ENCODE measurements around the gene RNPC3. TPM values are rescaled to one million over a fixed set of nuclear protein-coding genes. Genes with fewer than 3 reads are reported as not detected.
"Not testable (repeated sequence)": the region's sequence is repeated elsewhere in the genome, so short reads cannot be mapped to it uniquely, and the experiment has no call there.

The RNPC3 gene
- total RNA-seq, 6 donors from 2014 or later, result 20.4 to 150 (median 48.4) TPM

DNA sequence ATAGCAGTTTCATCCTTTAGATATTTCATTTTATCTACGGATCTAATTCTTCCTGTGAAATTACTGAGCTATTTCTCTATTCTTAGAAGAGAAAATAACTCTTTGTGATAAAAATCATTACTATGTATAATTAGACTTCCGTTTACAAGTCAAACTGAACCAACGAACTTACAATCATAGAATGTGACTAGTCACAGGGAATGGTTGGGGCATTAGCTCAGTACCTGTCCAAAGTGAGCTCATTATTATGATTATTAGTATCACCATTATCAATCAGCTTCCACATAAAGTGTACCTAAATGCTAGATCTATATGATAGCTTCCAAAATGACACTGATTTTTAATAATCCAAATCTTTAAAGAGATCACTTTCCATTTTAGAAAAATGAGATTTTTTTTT lies 58.4 kb downstream of the RNPC3 start:
- Histone ChIP-seq H3K27ac (no peak overlapping the region), H3K27me3 (no peaks in the 10 kb centered on the region), H3K36me3 (no peaks in the 10 kb centered on the region), H3K4me1 (no peaks in the 10 kb centered on the region), H3K9me3 (peaks cover 0 to 8% (median 0%) of the 10 kb centered on the region in 4 donors), H3K4me3 (no peak overlapping the region)
- TF ChIP-seq POLR2A (IDR thresholded peaks at IDR 0.05) (no peak), POLR2AphosphoS5 (IDR thresholded peaks at IDR 0.05) (no peak), EP300 (IDR thresholded peaks at IDR 0.05) (no peak)
- TF ChIP-seq, protein P1, sequence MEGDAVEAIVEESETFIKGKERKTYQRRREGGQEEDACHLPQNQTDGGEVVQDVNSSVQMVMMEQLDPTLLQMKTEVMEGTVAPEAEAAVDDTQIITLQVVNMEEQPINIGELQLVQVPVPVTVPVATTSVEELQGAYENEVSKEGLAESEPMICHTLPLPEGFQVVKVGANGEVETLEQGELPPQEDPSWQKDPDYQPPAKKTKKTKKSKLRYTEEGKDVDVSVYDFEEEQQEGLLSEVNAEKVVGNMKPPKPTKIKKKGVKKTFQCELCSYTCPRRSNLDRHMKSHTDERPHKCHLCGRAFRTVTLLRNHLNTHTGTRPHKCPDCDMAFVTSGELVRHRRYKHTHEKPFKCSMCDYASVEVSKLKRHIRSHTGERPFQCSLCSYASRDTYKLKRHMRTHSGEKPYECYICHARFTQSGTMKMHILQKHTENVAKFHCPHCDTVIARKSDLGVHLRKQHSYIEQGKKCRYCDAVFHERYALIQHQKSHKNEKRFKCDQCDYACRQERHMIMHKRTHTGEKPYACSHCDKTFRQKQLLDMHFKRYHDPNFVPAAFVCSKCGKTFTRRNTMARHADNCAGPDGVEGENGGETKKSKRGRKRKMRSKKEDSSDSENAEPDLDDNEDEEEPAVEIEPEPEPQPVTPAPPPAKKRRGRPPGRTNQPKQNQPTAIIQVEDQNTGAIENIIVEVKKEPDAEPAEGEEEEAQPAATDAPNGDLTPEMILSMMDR (IDR thresholded peaks at IDR 0.05), result no peak
- DNase-seq (no peak), ATAC-seq (ENCODE audit: low FRiP score in 2 of 2) (no peak)
- 86% methylated on average over 3 of the region's 3 CpGs for WGBS, 2 donors

DNA sequence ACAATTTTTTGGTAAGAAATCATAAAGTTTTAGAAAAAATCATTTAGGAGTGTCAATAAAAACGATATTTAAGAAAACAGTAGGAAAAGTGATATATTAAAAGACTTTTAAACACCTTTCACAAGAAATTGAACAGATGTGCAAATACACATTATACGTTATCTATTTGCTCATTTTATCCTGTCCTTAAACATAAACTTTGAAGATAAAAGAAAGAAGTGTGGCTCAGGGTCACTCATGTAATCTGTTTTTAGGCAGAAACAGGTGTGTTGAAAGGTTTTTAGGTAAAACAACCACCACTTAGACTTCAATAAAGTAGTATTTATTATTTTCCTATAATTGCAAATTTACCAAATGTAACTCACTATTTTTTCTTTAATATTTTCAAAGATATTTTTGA lies 59.0 kb downstream of the RNPC3 start:
- H3K4me1 ChIP-seq, result no peaks in the 10 kb centered on the region
- TF ChIP-seq POLR2AphosphoS5 (IDR thresholded peaks at IDR 0.05) (no peak), POLR2A (IDR thresholded peaks at IDR 0.05) (no peak), EP300 (IDR thresholded peaks at IDR 0.05) (no peak)
- H3K27me3 ChIP-seq, result no peaks in the 10 kb centered on the region
- no peaks in the 10 kb centered on the region for H3K36me3 ChIP-seq
- H3K4me3 ChIP-seq, result no peak overlapping the region
- 76 to 85% methylated on average over 2 of the region's 2 CpGs for WGBS, 2 donors
- ATAC-seq (ENCODE audit: low FRiP score in 2 of 2) (no peak), DNase-seq (no peak)
- H3K27ac ChIP-seq, result no peak overlapping the region
- H3K9me3 ChIP-seq, result peaks cover 0 to 8% (median 0%) of the 10 kb centered on the region in 4 donors

DNA sequence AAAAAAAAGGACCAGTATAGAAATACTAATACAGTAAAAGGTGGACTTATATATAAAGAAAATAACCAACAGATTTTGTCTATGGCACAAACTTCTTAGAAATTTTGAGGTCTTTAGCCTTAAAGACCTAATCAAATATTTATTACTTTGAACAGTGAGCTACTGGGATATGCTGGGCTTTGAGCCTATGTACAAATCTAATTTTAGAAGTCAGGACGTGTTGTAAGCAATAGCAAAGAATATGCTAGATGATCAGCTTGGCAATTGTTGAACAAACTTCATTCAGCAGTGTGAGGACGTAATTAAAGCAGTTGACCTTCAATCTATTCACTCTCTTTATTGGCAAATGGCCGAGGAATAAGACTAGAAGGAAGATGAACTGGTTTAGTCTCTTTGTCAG lies 77.2 kb downstream of the RNPC3 start:
- not testable (repeated sequence) for H3K27ac ChIP-seq; H3K4me1 ChIP-seq; H3K4me3 ChIP-seq; DNase-seq; H3K9me3 ChIP-seq; H3K27me3 ChIP-seq; H3K36me3 ChIP-seq; ATAC-seq (ENCODE audit: low FRiP score in 2 of 2)
- no CpG with 5 or more reads among the region's 3 CpGs for WGBS, 2 donors

Other genes starting within 250 kb of the RNPC3 start
- gene AMY2B, start 45.9 kb downstream of the RNPC3 start, total RNA-seq, result 10 to 100 TPM; 12.5 to 73.3 (median 23.8) TPM
- gene AMY2A, start 91.7 kb downstream of the RNPC3 start, total RNA-seq, result 1 to 10 TPM in 1 of 6 donors, under 1 TPM in 2, not detected in 3; 0.29 to 1.8 (median 0.77) TPM
- 1 to 10 TPM in 3 of 6 donors, not detected in 3; 1.2 to 3.3 (median 1.3) TPM for gene AMY1A, start 130.1 kb downstream of the RNPC3 start, total RNA-seq
- 1 to 10 TPM in 3 of 6 donors, under 1 TPM in 2, not detected in 1; 0.57 to 6.8 (median 1.6) TPM for gene AMY1B, start 170.5 kb downstream of the RNPC3 start, total RNA-seq
- 10 to 100 TPM in 3 of 6 donors, 1 to 10 TPM in 2, not detected in 1; 5.2 to 32.2 (median 12.0) TPM for gene AMY1C, start 224.2 kb downstream of the RNPC3 start, total RNA-seq

Measured in upper lobe of left lung (tissue), 6 donors.